ENCODE results near the gene LCAT.

DNA sequence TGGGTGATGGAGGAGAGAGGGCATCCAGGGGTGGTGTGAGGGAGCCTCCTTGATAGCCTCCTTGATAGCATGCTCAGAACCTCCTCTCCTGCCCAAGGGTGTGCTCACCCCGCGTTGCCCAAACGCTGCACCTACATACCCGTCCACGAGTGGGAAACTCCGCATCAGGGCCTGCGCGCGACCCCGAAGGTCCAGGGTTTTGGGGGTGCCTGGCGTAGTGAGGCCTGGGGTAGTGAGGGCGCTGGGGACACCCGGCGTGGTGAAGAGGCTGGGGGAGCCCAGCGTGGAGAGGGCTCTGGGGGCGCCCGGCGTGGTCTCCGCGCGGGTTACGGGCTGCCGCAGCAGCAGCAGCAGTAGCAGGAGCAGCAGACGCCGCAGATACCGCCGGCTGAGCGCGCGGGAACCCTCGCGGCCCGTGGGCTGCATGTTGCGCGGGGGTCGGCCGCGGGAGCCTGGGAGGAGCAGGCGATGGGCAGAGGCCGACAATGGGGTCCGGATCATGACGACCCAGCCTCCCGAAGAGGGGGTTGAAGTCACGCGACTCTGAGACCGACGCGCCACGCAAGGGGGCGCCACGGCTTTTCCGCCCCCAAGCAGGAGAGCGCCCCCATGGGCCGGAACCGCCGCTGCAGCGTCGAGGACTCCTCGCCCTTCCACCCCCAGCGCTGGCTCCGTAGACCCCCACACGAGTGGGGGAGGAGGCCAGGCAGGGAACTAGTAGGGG lies 36.2 kb upstream of the LCAT start, which contains the start of gene DPEP3:
- no peak for TF ChIP-seq EZH2 (IDR thresholded peaks at IDR 0.05; ENCODE audit: borderline replicate concordance, insufficient read depth, low read depth, low read length, poor library complexity, severe bottlenecking)
- TF ChIP-seq, protein P1, sequence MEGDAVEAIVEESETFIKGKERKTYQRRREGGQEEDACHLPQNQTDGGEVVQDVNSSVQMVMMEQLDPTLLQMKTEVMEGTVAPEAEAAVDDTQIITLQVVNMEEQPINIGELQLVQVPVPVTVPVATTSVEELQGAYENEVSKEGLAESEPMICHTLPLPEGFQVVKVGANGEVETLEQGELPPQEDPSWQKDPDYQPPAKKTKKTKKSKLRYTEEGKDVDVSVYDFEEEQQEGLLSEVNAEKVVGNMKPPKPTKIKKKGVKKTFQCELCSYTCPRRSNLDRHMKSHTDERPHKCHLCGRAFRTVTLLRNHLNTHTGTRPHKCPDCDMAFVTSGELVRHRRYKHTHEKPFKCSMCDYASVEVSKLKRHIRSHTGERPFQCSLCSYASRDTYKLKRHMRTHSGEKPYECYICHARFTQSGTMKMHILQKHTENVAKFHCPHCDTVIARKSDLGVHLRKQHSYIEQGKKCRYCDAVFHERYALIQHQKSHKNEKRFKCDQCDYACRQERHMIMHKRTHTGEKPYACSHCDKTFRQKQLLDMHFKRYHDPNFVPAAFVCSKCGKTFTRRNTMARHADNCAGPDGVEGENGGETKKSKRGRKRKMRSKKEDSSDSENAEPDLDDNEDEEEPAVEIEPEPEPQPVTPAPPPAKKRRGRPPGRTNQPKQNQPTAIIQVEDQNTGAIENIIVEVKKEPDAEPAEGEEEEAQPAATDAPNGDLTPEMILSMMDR (IDR thresholded peaks at IDR 0.05) = no peak

Measured in B cell (primary cell).